ENCODE measurements around the gene POLN.

Gene POLN

DNA sequence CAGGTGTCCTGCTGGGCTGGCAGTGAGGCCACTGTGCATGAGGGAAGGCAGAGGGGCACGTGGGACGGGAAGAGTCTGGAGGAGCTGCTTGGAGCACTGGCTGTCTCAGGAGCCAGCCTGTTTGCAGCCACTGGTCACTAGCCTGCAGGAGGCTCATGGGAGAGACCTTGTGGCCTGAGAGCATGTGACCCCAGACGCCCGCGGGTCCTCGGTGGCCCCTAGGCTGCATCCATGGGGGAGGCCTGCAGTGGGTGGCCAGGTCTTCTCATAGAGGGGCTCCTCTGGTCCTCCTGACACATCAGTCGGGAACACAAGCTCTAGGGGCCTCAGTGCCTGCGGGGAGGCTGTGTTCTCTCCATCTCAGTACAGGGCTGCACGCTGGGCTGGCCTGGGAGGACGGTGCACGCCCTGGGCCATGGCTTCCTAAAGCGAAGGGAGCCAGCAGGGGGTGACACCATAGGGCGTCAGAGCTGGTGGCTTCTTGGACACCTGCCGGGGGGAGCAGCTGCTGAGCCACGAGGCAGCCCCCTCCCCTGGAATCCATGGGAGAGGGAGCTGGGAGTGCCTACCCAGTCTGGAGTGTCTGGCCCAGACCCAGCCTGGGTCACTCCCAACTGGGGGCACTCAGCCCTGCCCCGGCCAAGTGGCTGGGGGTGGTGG is 170.5 kb downstream of the POLN start:
- DNase-seq (ENCODE audit: low read depth in 2 of 2): no peak

- DNase-seq (ENCODE audit: low read depth in 2 of 2): no peak
Observed at GRCh38 chr4:2070421-2071251, 171.3 kb downstream of the POLN start.

GRCh38 chr4:2069986-2070385 is 171.9 kb downstream of the POLN start:
- DNase-seq (ENCODE audit: low read depth in 2 of 2): no peak

DNA sequence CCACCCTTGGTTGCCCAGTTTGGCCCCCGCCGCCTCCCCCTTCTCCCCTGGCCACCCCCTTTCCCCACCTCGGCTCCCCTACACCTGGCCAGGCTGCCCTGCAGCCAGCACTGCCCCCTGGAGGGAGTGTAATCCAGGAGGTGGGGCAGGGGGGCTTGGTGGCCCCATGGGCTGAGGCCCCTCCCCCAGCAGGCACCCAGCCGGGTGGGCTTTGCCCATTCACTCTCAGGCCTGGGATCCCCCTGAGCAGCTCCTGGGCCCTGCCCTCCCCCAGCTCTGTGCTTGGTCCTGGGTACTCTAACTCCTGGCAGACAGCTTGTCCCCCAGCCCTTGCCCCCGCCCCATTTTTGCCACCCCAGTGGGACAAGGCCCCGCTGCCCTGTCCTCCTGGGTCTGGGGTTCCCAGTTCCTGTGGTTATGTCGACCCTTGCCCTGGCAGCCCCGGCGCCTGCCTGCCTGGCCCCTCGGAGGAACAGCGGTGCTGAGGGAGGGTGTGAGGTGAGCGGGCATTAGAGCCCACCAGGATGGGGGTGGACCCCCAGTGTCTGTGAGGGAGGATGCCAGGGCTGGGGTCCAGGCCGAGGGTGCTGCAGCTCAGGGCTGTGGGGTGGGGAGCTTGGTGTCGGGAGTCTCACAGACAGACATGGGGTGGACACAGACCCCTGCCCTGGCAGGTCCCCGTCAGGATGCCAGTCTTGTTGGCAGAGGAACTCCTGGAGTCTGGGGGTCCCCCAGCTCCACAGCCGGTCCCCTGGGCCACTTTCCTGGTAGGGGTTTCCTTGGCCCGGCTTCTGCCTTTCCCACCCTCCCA is 172.6 kb downstream of the POLN start:
- no peak for DNase-seq (ENCODE audit: low read depth in 2 of 2)

DNA sequence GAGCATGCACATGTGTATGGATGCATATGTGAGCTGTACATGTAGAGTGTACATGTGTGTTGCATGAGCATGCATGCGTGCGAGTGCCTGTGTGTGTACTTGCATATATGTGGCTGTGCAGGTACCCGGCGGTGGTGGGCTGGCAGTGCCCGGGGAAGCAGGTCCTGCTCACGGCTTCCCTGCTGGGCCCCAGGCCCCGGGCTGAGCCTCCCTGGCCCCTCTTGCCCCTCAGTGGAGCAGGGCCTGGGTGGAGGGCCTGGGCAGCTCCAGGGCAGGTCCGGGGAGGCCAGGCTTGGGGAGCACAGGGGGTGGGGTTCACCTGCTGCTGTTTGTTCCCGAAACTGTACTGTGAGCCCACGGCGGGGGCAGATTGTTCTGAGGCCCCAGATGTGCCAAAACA is 173.4 kb downstream of the POLN start:
- DNase-seq (ENCODE audit: low read depth in 2 of 2): no peak

- DNase-seq (ENCODE audit: low read depth in 2 of 2): no peak
Observed at GRCh38 chr4:2068198-2068470, 173.8 kb downstream of the POLN start.

- no peak for DNase-seq (ENCODE audit: low read depth in 2 of 2)
Observed at GRCh38 chr4:2067446-2068197, 174.3 kb downstream of the POLN start.

GRCh38 chr4:2066571-2067445 is 175.1 kb downstream of the POLN start:
- no peak for DNase-seq (ENCODE audit: low read depth in 2 of 2)

- no peak for DNase-seq (ENCODE audit: low read depth in 2 of 2)
Observed at GRCh38 chr4:2066011-2066551, 175.8 kb downstream of the POLN start.

DNA sequence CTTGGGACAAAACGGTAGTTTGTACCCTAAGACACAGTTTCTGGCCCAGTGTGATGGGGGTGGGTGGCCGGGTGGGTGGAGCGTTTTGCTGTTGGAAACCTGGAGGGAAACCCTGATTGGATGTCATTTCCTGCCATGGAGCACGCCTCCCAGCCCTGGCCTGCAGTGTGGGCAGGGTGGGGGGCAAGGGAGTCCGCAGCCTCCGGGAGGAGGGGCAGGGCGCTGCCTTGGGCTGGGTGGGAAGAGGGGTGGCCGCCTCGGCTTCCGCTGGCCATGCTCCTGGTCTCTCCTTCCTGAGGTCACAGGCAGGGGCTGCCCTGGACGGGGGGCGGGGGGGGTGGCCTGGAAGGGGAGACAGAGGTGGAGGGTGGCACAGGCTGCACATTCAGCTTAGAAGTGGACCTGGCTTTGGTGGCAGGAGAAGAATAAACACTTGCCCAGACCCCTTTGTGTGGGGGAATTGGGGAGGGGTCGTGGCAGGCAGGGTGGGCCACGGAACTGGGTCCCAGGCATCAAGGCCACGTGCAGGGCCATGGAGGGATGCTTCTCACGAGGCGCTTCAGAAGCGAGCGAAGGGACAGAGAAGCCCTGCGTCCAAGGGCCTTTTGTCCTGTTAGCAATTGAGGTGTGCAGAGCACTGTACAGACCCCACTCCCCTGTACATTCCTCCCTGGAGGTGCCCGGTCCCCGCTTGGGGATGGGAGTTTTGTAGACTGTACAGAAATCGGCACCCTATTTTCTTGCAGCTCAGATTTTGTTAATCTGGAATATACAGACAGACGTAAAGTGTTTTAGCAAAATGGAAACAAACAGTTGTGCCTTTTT is 176.6 kb downstream of the POLN start:
- DNase-seq (ENCODE audit: low read depth in 2 of 2): no peak

DNA sequence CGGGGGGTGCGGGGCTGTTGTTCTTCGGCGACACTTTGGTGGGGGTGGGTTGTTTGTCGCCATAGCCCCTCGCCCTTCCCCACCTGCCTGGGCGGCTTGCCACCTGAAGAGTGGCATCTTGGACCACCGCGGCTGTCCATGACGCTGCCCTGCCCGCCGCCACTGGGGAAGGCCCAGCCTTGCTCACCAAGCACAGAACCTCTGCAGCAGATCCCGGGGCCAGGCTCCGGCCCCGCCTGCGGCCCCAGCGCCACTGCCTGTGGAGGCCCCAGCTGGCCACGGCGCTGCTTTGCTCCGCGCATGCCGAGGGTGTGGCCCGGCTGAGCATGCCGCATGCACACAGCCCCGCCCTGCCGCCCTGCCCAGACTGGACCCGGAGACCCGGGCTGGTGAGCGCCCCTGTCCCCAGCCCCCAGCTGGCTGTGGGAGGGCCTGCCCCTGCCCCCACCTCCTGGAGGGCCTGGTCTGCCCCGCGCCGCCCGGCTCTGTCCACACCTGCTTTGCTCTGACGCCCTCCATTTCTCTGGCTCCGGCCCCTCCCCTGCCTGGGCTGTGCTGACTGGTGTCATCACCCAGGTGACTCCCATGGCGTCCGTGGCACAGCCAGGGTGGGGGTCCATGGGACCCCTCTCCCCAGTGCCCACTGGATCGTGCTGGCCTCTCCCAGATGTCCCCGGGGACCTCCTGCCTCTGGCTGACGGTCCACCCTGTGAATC is 177.5 kb downstream of the POLN start:
- no peak for DNase-seq (ENCODE audit: low read depth in 2 of 2)

DNA sequence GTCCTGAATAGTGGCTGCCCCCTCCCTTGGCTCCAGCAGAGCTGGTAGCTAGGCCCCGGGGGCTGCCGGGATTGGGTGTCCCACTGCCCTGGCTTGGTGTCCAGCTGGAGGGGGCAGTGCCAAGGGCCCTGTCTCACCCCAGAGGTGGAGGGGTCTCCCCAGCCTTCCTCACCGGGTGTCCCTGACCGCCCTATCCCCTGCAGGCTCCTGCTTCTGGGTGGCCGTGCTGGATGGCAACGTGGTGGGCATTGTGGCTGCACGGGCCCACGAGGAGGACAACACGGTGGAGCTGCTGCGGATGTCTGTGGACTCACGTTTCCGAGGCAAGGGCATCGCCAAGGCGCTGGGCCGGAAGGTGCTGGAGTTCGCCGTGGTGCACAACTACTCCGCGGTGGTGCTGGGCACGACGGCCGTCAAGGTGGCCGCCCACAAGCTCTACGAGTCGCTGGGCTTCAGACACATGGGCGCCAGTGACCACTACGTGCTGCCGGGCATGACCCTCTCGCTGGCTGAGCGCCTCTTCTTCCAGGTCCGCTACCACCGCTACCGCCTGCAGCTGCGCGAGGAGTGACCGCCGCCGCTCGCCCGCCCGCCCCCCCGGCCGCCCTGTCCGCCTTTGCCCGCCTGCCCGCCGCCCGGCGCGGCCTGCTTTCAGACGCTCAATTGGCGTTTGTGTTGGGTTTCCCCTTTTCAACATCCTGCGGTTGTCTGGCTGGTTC is 178.2 kb downstream of the POLN start:
- no peak for DNase-seq (ENCODE audit: low read depth in 2 of 2)

- DNase-seq (ENCODE audit: low read depth in 2 of 2): no peak
Observed at GRCh38 chr4:2062808-2063524, 179.0 kb downstream of the POLN start.

- DNase-seq (ENCODE audit: low read depth in 2 of 2): no peak
Observed at GRCh38 chr4:2062168-2062807, 179.6 kb downstream of the POLN start.

DNA sequence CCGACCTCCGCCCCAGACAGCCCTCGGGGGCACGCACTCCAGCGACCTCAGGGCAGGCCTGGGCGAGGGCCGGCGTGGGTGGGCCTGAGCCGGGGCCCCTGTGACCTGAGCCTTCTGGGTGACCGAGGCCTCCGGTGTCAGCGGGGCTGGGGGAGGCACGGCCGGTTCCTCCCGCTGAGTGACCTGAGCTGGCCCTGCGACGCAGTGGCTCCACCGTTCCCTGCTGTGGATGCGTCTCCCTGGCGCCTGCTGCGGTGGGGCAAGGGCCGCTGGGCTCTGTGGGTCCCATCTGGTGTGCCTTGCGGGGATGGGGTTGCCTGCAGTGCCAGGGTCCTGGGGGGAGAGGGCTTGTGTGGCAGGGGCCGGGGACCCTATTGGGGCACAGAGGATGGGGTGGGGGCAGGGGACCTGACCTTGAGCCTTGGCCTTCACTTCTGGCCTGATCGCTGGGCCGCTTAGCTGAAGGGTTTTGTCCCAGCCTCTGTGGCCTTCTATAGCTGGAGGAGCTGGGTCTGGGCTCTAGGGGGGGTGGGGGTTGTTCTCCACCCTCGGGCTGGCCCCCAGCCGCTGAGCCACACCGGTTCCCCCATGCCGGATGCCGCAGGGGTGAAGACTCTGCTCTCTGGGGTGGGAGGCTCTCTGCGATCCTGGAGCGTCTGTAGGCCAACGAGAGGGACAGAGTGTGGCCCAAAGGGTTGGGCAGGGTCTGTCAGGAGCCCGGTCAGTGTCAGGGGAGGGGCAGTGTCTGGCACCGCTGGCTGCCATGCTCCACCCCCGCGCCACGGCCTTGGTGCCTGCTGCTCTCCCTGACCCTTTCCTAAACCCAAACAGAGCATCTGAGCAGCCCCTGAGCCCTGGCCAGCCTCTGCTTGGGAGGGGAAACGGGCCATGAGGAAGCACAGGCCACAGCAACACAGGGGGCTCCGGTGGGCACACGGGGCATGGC is 180.5 kb downstream of the POLN start:
- DNase-seq (ENCODE audit: low read depth in 2 of 2): no peak

DNA sequence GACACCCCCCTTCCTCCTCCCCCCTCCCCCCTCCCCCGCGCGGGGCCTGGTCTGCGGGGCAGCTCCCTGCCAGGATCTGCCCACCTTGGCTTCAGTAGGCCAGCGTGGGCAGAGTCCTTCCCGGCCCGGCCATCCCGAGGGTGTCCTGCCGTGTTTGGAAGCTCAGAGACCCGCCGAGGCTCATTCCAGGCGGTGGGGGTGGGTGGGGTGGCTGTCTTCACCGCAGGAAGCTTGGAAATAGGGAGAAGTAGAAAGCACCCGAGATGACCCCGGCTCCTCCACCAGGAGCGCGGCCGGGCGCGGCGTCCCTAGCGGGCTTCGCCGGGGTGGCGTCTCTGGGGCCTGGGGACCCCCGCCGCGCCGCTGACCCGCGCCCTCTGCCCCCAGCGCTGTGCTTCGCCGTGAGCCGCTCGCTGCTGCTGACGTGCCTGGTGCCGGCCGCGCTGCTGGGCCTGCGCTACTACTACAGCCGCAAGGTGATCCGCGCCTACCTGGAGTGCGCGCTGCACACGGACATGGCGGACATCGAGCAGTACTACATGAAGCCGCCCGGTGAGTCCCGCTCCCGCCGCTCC is 181.2 kb downstream of the POLN start:
- DNase-seq (ENCODE audit: low read depth in 2 of 2): no peak
